GM19372 (cell line): ENCODE measurements around the gene FDX2.
"Not testable (repeated sequence)": the region's sequence is repeated elsewhere in the genome, so short reads cannot be mapped to it uniquely, and the experiment has no call there.

Experiments used
- ATAC-seq: cut with Tn5 transposase; IDR thresholded peaks from one replicate; pipeline ENCODE4 v1.9.1; 2021; ENCODE audit warnings: mild to moderate bottlenecking, low read depth, moderate library complexity; ENCODE audit not compliant: unreplicated experiment

Gene FDX2

GRCh38 chr19:10315335-10316214 lies at the start of gene FDX2:
Gene FDX2 (minus strand): TSS chr19:10316015. CDS start chr19:10315996, 19 bp downstream.
- peak; percentile 56 for ATAC-seq

- no peak for ATAC-seq
Measured at GRCh38 chr19:10365518-10365917, 49.7 kb upstream of the FDX2 start.

- ATAC-seq, result no peak
Measured at GRCh38 chr19:10364644-10365043, 48.8 kb upstream of the FDX2 start.

- no peak for ATAC-seq
Measured at GRCh38 chr19:10363789-10364281, 48.0 kb upstream of the FDX2 start.

- no peak for ATAC-seq
Measured at GRCh38 chr19:10362259-10362658, 46.4 kb upstream of the FDX2 start.

GRCh38 chr19:10361569-10362011 lies 45.8 kb upstream of the FDX2 start:
- ATAC-seq, result no peak

- no peak for ATAC-seq
Measured at GRCh38 chr19:10356431-10356830, 40.6 kb upstream of the FDX2 start.

- ATAC-seq, result no peak
Measured at GRCh38 chr19:10353793-10354391, 38.1 kb upstream of the FDX2 start.

GRCh38 chr19:10352764-10353671 lies 37.2 kb upstream of the FDX2 start:
- ATAC-seq, result no peak

- no peak for ATAC-seq
Measured at GRCh38 chr19:10346509-10346908, 30.7 kb upstream of the FDX2 start.

GRCh38 chr19:10344780-10345179 lies 29.0 kb upstream of the FDX2 start:
- no peak for ATAC-seq

- no peak for ATAC-seq
Measured at GRCh38 chr19:10343495-10343894, 27.7 kb upstream of the FDX2 start.

- ATAC-seq, result no peak
Measured at GRCh38 chr19:10339977-10340376, 24.2 kb upstream of the FDX2 start.

GRCh38 chr19:10339380-10339960 lies 23.7 kb upstream of the FDX2 start, which contains the start of gene ICAM3:
Gene ICAM3 (minus strand): TSS chr19:10339624. CDS start chr19:10339614, 10 bp downstream.
- no peak for ATAC-seq

GRCh38 chr19:10338940-10339339 lies 23.1 kb upstream of the FDX2 start:
- ATAC-seq, result no peak

- ATAC-seq, result not testable (repeated sequence)
Measured at GRCh38 chr19:10336725-10337124, 20.9 kb upstream of the FDX2 start.

GRCh38 chr19:10335352-10335985 lies 19.7 kb upstream of the FDX2 start:
- ATAC-seq, result no peak

- ATAC-seq, result no peak
Measured at GRCh38 chr19:10334588-10335351, 19.0 kb upstream of the FDX2 start.
